HG02943 (cell line): ENCODE measurements around the gene MCF2L2.
"Not testable (repeated sequence)": the region's sequence is repeated elsewhere in the genome, so short reads cannot be mapped to it uniquely, and the experiment has no call there.

Source experiments
- ATAC-seq: cut with Tn5 transposase; IDR thresholded peaks from one replicate; pipeline ENCODE4 v1.9.1; 2021; ENCODE audit warnings: mild to moderate bottlenecking, low read depth, moderate library complexity; ENCODE audit not compliant: unreplicated experiment

The MCF2L2 gene

GRCh38 chr3:183252118-183252782 is 176.2 kb downstream of the MCF2L2 start:
- ATAC-seq: no peak

GRCh38 chr3:183249006-183249718 is 179.3 kb downstream of the MCF2L2 start:
- ATAC-seq: no peak

- ATAC-seq: no peak
Measured at GRCh38 chr3:183247011-183247589, 181.3 kb downstream of the MCF2L2 start.

DNA sequence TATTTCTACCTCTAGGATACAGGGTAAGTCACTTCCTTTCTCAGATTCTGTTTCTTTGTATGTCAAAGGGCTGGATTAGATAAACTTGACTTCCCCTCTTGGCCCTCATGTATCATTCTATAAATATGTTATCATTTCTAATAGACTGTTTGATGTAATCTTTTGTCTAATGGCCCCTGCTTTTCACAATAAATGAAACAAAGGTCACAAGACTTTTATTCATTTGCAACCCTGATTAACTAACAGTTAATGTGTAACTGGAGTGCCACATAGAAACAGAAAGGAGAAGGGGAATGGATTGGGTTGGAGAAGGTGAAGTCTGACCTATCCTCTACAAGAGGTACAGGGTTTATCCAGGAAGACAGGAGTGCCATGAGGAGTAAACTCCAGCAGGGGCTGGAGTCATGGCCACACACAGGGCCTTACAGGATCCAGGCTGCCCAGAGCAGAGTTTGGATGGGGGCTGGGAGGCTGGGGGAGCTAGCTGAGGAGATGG is 183.4 kb downstream of the MCF2L2 start:
- ATAC-seq: no peak

- no peak for ATAC-seq
Measured at GRCh38 chr3:183244219-183244618, 184.2 kb downstream of the MCF2L2 start.

GRCh38 chr3:183242431-183242830 is 186.0 kb downstream of the MCF2L2 start:
- no peak for ATAC-seq

GRCh38 chr3:183239046-183239445 is 189.4 kb downstream of the MCF2L2 start:
- no peak for ATAC-seq

DNA sequence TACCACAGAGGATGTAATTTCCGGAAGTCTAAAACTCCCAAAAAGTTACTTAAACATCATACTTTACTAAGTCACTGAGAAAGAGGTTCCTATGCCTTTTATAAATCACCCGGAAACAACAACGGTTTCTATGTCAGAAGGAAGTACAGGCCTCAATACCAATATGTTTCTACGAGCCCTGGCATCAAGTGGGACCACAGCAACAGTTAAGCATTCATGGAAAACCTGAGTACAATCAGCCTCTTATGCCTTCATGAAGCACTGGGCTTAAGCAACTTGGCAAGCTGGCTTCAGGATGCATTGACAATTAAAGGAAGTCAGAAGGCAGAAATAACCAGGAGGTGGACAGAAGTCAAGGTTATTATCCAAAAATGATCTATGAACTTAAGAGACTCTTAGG is 194.5 kb downstream of the MCF2L2 start:
- no peak for ATAC-seq

DNA sequence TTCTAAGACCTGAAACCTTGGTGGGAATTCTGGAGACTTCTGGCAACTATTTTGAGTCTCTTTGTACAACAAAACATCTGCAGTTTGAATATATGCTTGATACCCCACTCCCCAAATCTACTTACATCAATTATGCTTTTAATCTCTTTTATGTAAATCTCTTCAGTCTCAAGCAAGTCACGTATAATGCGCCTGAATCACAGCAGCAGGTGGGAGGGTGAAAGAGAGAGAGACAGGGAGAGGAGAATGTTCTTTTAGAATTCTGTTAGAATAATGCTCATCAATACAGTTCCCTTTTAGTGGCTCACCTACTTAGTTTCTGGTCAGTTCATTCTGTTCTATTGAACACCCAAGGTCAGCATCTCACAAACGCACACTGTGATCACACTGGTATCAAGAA is 197.6 kb downstream of the MCF2L2 start:
- ATAC-seq: no peak

DNA sequence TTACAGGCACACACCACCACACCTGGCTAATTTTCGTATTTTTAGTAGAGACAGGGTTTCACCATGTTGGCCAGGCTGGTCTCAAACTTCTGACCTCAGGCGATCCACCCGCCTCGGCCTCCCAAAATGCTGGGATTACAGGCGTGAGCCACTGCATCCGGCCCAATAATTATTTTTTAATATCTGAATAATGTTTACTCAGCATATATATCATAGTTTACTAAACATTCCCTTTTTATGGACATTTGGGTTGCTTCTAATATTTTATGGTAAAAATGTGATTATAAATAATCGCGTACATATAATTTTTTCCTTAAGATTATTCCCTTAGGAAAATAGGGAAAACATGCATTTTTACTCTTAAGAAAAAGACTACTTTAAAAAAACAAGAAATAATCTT is 198.2 kb downstream of the MCF2L2 start:
- not testable (repeated sequence) for ATAC-seq

- ATAC-seq: no peak
Measured at GRCh38 chr3:183229178-183229577, 199.2 kb downstream of the MCF2L2 start.

DNA sequence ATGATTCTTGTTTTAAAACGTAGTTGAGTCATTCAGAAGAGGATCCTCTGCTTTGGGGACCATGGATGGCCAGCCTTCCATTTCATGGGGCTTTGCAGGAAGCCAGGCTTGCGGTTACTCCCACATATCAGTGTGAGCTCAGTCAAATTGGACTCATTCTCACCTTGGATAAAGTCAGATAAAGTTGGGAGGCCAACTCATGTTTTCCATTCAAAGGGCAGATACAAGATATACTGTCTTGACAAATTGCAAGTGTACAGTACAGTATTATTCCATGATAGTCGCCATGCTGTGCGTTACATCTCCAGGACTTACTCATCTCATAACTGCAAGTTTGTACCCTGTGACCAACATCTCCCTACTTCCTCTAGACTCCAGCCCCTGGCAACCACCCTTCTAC is 200.8 kb downstream of the MCF2L2 start:
- no peak for ATAC-seq

DNA sequence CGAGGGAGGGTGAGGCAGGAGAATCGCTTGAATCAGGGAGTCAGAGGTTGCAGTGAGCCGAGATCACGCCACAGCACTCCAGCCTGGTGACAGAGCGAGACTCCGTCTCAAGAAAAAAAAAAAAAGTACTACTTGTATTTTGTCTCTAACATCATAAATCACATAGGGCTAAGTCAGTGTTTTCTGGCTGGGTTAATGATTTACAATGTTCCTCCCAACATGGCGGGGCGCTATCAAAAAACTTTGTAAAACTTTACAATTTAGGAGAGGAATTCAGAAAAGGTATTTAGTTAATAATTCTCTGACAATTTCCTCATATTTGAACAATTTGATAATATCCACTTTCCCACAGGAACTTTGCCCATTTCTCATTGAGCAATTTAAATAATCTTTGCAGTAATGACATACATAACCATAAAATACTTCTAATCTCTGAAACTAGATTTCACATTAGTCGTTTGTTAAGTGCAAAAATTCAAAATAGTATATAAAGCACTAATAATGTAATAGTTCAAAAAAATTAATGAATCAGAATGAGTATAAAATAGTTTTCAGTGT is 202.0 kb downstream of the MCF2L2 start:
- no peak for ATAC-seq

GRCh38 chr3:183224180-183224970 is 204.0 kb downstream of the MCF2L2 start:
- ATAC-seq: no peak

DNA sequence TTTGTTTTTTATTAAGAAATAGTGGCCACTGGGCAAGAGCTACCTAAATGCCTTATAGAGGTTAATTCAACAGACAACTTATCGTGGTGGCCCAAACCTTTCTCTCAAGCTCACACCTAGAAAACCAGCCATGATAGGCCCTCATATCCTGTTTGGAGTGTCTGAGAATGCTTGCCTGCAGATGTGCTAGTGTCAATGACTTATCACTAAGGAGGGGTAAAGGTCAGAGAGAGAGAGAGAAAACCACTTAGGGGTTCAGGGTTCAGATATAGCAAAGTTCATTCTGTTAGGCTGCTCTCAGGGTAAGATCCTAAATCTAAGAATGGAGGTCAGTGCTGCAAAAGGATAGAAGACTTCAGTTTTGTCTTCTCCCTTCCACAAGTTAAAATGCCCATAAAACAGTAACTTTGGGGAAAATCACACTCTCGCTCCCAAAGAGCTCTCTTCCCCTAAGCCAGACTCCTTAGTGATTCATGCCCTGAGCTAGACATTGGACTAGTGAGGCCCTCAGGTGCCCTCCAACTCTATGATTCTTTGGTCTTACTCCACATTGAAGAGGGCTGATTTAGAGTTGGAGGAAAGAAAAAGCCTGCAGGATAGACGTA is 205.7 kb downstream of the MCF2L2 start:
- ATAC-seq: no peak

DNA sequence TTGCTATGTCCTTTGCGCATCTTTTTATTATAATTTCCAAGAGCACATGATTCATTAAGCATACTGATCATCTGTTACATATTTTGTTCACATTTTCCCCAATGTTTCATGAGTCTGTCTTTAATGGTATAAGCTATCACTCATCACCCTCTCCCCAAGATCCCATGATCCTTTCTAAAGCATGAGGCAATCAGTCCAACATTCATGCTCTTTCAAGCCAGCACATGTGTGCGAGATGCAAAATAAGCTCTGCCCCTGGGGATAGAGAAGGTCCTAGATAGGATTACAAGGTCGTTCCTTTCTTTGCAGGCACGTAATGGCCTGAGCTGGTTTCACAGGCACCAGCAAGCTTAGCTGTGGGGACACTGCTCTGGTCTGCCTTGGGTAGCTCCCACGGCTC is 207.6 kb downstream of the MCF2L2 start:
- no peak for ATAC-seq

DNA sequence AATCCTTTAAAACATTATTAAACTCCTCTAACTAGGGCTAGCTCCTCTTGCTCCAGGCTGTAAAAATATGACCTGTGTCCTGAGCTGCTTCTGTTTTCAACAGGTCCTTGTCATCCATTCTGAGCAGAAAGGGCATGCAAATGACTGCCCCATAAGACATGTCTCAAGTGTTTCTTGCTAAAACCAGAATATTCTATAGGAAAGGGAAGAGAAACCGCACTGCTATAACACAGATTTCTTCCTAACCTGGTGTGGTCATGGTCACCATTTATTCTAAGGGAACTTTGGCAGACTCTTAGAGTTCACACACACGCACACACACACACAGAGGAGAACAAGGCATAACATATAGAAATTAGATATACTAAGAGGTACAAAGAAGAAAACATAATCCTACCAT is 209.6 kb downstream of the MCF2L2 start:
- no peak for ATAC-seq

- ATAC-seq: no peak
Measured at GRCh38 chr3:183217548-183218332, 210.7 kb downstream of the MCF2L2 start.

GRCh38 chr3:183215591-183216202 is 212.7 kb downstream of the MCF2L2 start:
- no peak for ATAC-seq
